GM10248 (cell line): ENCODE results near the gene MEIKIN.
"Not testable (repeated sequence)": the region's sequence is repeated elsewhere in the genome, so short reads cannot be mapped to it uniquely, and the experiment has no call there.

Experiments used
- CTCF ChIA-PET: fragments of 300-600 bp; sonication (Branson Sonifier 250); formaldehyde crosslinking; extraction: SDS; loops from one replicate; lab custom pipeline; 2021; ENCODE audit warnings: antibody characterized with exemption; lab: Yijun Ruan, JAX
- POLR2A ChIA-PET: fragments of 350-650 bp; sonication (Branson Sonifier 250); formaldehyde crosslinking; extraction: SDS; loops from one replicate; lab custom pipeline; 2020; ENCODE audit warnings: antibody characterized with exemption; lab: Yijun Ruan, JAX
- DNase-seq: peaks from one replicate; pipeline ENCODE4 v3.0.0; 2012; ENCODE audit errors: extremely low spot score
- CTCF ChIP-seq: IDR thresholded peaks from 2 replicates; pipeline ENCODE4 v1.5.1; 2012; ENCODE audit warnings: mild to moderate bottlenecking, low read depth; ENCODE audit errors: extremely low read depth, missing control alignments, control extremely low read depth

Gene MEIKIN

GRCh38 chr5:131786036-131786435 lies 159.4 kb downstream of the MEIKIN start:
- TF ChIP-seq CTCF, result no peak
- no peak for DNase-seq
- ChIA-PET CTCF (no interaction called here), POLR2A (no interaction called here)

- ChIA-PET CTCF (interaction anchor here (1.6 kb wide), 1 partner anchor 29 kb away, joined by 3 read pairs; no protein-coding TSS in a partner anchor), POLR2A (no interaction called here)
- TF ChIP-seq CTCF, result no peak
- no peak for DNase-seq
Observed at GRCh38 chr5:131783874-131784273, 161.6 kb downstream of the MEIKIN start.

- ChIA-PET POLR2A (no interaction called here), CTCF (interaction anchor here (0.7 to 1.6 kb wide), 3 partner anchors 16 to 136 kb away, joined by 3 to 4 read pairs (median 3); no protein-coding TSS in a partner anchor)
- no peak for DNase-seq
- TF ChIP-seq CTCF, result no peak
Observed at GRCh38 chr5:131783357-131783756, 162.1 kb downstream of the MEIKIN start.

- POLR2A ChIA-PET, result no interaction called here
- CTCF ChIA-PET, result interaction anchor here (1.2 kb wide), 1 partner anchor 136 kb away, joined by 3 read pairs; no protein-coding TSS in a partner anchor
- no peak for DNase-seq
- TF ChIP-seq CTCF, result no peak
Observed at GRCh38 chr5:131782717-131783116, 162.7 kb downstream of the MEIKIN start.

- DNase-seq, CTCF ChIA-PET, POLR2A ChIA-PET: not testable (repeated sequence)
Observed at GRCh38 chr5:131778141-131778540, 167.3 kb downstream of the MEIKIN start.

GRCh38 chr5:131776450-131776849 lies 169.0 kb downstream of the MEIKIN start:
- no peak for TF ChIP-seq CTCF
- ChIA-PET POLR2A (no interaction called here), CTCF (interaction anchor here (1.3 kb wide), 1 partner anchor 231 kb away, joined by 3 read pairs; no protein-coding TSS in a partner anchor)

GRCh38 chr5:131774652-131775367 lies 170.7 kb downstream of the MEIKIN start:
- CTCF ChIA-PET, result interaction anchor here (1.2 to 1.6 kb wide), 4 partner anchors 10 to 23 kb away, joined by 3 to 4 read pairs (median 3); partner anchors contain the start of gene FNIP1
- no peak for DNase-seq
- no peak for TF ChIP-seq CTCF
- POLR2A ChIA-PET, result no interaction called here

More at GRCh38 chr5:131776450-131776849, 169.0 kb downstream of the MEIKIN start:
- no peak for DNase-seq
